HG02610 (cell line): ENCODE results near the gene GIPC3.

ENCODE experiments used
- ATAC-seq: cut with Tn5 transposase; IDR thresholded peaks from one replicate; pipeline ENCODE4 v1.9.1; 2021; ENCODE audit warnings: mild to moderate bottlenecking, moderate library complexity; ENCODE audit not compliant: unreplicated experiment

GIPC3 gene

GRCh38 chr19:3585301-3586126 lies at the start of gene GIPC3:
Gene GIPC3 (plus strand): TSS chr19:3585478. CDS start chr19:3585598, 120 bp downstream.
- ATAC-seq: no peak

- ATAC-seq: no peak
Observed at GRCh38 chr19:3535563-3535965, 49.7 kb upstream of the GIPC3 start.

- no peak for ATAC-seq
Observed at GRCh38 chr19:3535981-3536380, 49.3 kb upstream of the GIPC3 start.

- no peak for ATAC-seq
Observed at GRCh38 chr19:3536429-3537100, 48.7 kb upstream of the GIPC3 start.

GRCh38 chr19:3537101-3537437 lies 48.2 kb upstream of the GIPC3 start:
- no peak for ATAC-seq

- ATAC-seq: no peak
Observed at GRCh38 chr19:3537438-3538240, 47.6 kb upstream of the GIPC3 start.

GRCh38 chr19:3538258-3538929 lies 46.9 kb upstream of the GIPC3 start:
- no peak for ATAC-seq

GRCh38 chr19:3538965-3539755 lies 46.1 kb upstream of the GIPC3 start, which contains the start of gene TEKTIP1:
Gene TEKTIP1 (plus strand): TSS chr19:3539174. CDS start chr19:3539178, 4 bp downstream.
- no peak for ATAC-seq

GRCh38 chr19:3539756-3540118 lies 45.5 kb upstream of the GIPC3 start:
- ATAC-seq: no peak

- no peak for ATAC-seq
Observed at GRCh38 chr19:3543150-3544057, 41.9 kb upstream of the GIPC3 start.

- no peak for ATAC-seq
Observed at GRCh38 chr19:3544058-3544376, 41.3 kb upstream of the GIPC3 start.

- ATAC-seq: no peak
Observed at GRCh38 chr19:3544742-3545668, 40.3 kb upstream of the GIPC3 start.

GRCh38 chr19:3545669-3546034 lies 39.6 kb upstream of the GIPC3 start:
- no peak for ATAC-seq

GRCh38 chr19:3546119-3546518 lies 39.2 kb upstream of the GIPC3 start:
- ATAC-seq: no peak

GRCh38 chr19:3547301-3547731 lies 38.0 kb upstream of the GIPC3 start:
- no peak for ATAC-seq

GRCh38 chr19:3547767-3548282 lies 37.5 kb upstream of the GIPC3 start:
- ATAC-seq: no peak

- ATAC-seq: no peak
Observed at GRCh38 chr19:3548606-3549005, 36.7 kb upstream of the GIPC3 start.

- ATAC-seq: no peak
Observed at GRCh38 chr19:3549816-3550215, 35.5 kb upstream of the GIPC3 start.
